Esophagus mucosa (tissue), 1 donor: ENCODE results near the gene SGK1. TPM values are rescaled to one million over a fixed set of nuclear protein-coding genes. Genes with fewer than 3 reads are reported as not detected.
A peak's percentile ranks its signal among the peaks of the same experiment; 100 is the strongest.
"Not testable (repeated sequence)": the region's sequence is repeated elsewhere in the genome, so short reads cannot be mapped to it uniquely, and the experiment has no call there.

Source experiments
- ATAC-seq: fragments of 200-7000 bp; cut with Tn5 transposase; one replicate; pipeline ENCODE4 v1.9.1; 2020
- total RNA-seq: library from RNA; stranded (reverse); gene quantifications from one replicate; pipeline ENCODE4 v1.2.4, GENCODE V29; 2023
- donor health status: DM: yes; HTN: yes; CAD: no.

Gene SGK1
- total RNA-seq, 1 donor from 2014 or later, result 207 TPM

GRCh38 chr6:134299236-134299635, 18.7 kb downstream of the SGK1 start:
- ATAC-seq, result peak; percentile 66

- no peak for ATAC-seq
These were observed 21.1 kb downstream of the SGK1 start for GRCh38 chr6:134296762-134297161.

- peak; percentile 81 for ATAC-seq
These were observed 21.9 kb downstream of the SGK1 start for GRCh38 chr6:134295953-134296553.

GRCh38 chr6:134293659-134294161, 24.2 kb downstream of the SGK1 start:
- ATAC-seq, result no peak

- no peak for ATAC-seq
These were observed 26.8 kb downstream of the SGK1 start for GRCh38 chr6:134291156-134291555.

- no peak for ATAC-seq
These were observed 28.7 kb downstream of the SGK1 start for GRCh38 chr6:134289204-134289575.

- peak; percentile 71 for ATAC-seq
These were observed 29.2 kb downstream of the SGK1 start for GRCh38 chr6:134288538-134289203.

GRCh38 chr6:134287859-134288537, 29.9 kb downstream of the SGK1 start:
- no peak for ATAC-seq

GRCh38 chr6:134282816-134283215, 35.1 kb downstream of the SGK1 start:
- no peak for ATAC-seq

- ATAC-seq, result no peak
These were observed 36.5 kb downstream of the SGK1 start for GRCh38 chr6:134281388-134281787.

GRCh38 chr6:134278000-134278399, 39.9 kb downstream of the SGK1 start:
- ATAC-seq, result no peak

GRCh38 chr6:134276891-134277377, 41.0 kb downstream of the SGK1 start:
- not testable (repeated sequence) for ATAC-seq

- ATAC-seq, result no peak
These were observed 45.5 kb downstream of the SGK1 start for GRCh38 chr6:134272374-134272773.

GRCh38 chr6:134267917-134268361, 50.0 kb downstream of the SGK1 start:
- ATAC-seq, result peak; percentile 77

- ATAC-seq, result no peak
These were observed 51.1 kb downstream of the SGK1 start for GRCh38 chr6:134266776-134267175.

GRCh38 chr6:134261766-134262165, 56.1 kb downstream of the SGK1 start:
- ATAC-seq, result no peak

GRCh38 chr6:134258849-134259306, 59.0 kb downstream of the SGK1 start:
- no peak for ATAC-seq

GRCh38 chr6:134257516-134257915, 60.4 kb downstream of the SGK1 start:
- ATAC-seq, result no peak

GRCh38 chr6:134256862-134257261, 61.0 kb downstream of the SGK1 start:
- ATAC-seq, result no peak

- ATAC-seq, result not testable (repeated sequence)
These were observed 62.6 kb downstream of the SGK1 start for GRCh38 chr6:134255280-134255679.

GRCh38 chr6:134254118-134254517, 63.8 kb downstream of the SGK1 start:
- no peak for ATAC-seq

- ATAC-seq, result no peak
These were observed 64.2 kb downstream of the SGK1 start for GRCh38 chr6:134253681-134254080.

GRCh38 chr6:134251320-134251719, 66.6 kb downstream of the SGK1 start:
- no peak for ATAC-seq
